Parathyroid adenoma (tissue), 2 donors: ENCODE results near the gene SYNDIG1.

Source experiments
- H2AFZ ChIP-seq: fragments of 300-600 bp; sonication (generic); one replicate; pipeline ENCODE4 v1.7.0; 2017; ENCODE audit warnings: antibody characterized with exemption, mild to moderate bottlenecking
- H3K27ac ChIP-seq: fragments of 300-600 bp; sonication (generic); one replicate; pipeline ENCODE4 v1.7.0; 2017
- H3K27me3 ChIP-seq: fragments of 300-600 bp; sonication (generic); one replicate; pipeline ENCODE4 v1.7.0; 2017; ENCODE audit warnings: low read length; ENCODE audit not compliant: control insufficient read depth, insufficient read depth
- H3K36me3 ChIP-seq: fragments of 300-600 bp; sonication (generic); one replicate; pipeline ENCODE4 v1.7.0; 2017; ENCODE audit warnings: low read length; ENCODE audit not compliant: control insufficient read depth, insufficient read depth
- H3K4me1 ChIP-seq: fragments of 300-600 bp; sonication (generic); one replicate; pipeline ENCODE4 v1.7.0; 2017; ENCODE audit warnings: control low read depth
- H3K4me2 ChIP-seq: fragments of 300-600 bp; sonication (generic); one replicate; pipeline ENCODE4 v1.7.0; 2017; ENCODE audit warnings: low read length
- H3K4me3 ChIP-seq: fragments of 300-600 bp; sonication (generic); one replicate; pipeline ENCODE4 v1.7.0; 2017; ENCODE audit warnings: low read depth, low read length
- H3K79me2 ChIP-seq: fragments of 300-600 bp; sonication (generic); one replicate; pipeline ENCODE4 v1.7.0; 2017; ENCODE audit warnings: control low read depth
- H3K9ac ChIP-seq: fragments of 300-600 bp; sonication (generic); one replicate; pipeline ENCODE4 v1.7.0; 2017; ENCODE audit warnings: mild to moderate bottlenecking
- H3K9me3 ChIP-seq: fragments of 300-600 bp; sonication (generic); one replicate; pipeline ENCODE4 v1.7.0; 2017; ENCODE audit warnings: low read length; ENCODE audit not compliant: control insufficient read depth
- CTCF ChIP-seq: fragments of 300-600 bp; sonication (generic); IDR thresholded peaks from one replicate; pipeline ENCODE4 v1.7.0; 2017; ENCODE audit warnings: antibody characterized with exemption, mild to moderate bottlenecking
- donor health status: primary hyperparathyroidism.

Gene SYNDIG1

GRCh38 chr20:24629668-24630067, 160.2 kb downstream of the SYNDIG1 start:
- peak overlapping the region; percentile 54 for H2AFZ ChIP-seq
- peak overlapping the region; percentile 40 for H3K27ac ChIP-seq
- no peaks in the 10 kb centered on the region for H3K36me3 ChIP-seq
- no peaks in the 10 kb centered on the region for H3K9me3 ChIP-seq
- H3K9ac ChIP-seq: no peak overlapping the region
- H3K27me3 ChIP-seq: no peaks in the 10 kb centered on the region
- peaks cover 27% of the 10 kb centered on the region for H3K4me1 ChIP-seq
- peak overlapping the region; percentile 11 for H3K4me2 ChIP-seq
- no peak overlapping the region for H3K4me3 ChIP-seq
- H3K79me2 ChIP-seq: no peaks in the 10 kb centered on the region
- no peak for TF ChIP-seq CTCF

- no peak for TF ChIP-seq CTCF
- H3K9me3 ChIP-seq: no peaks in the 10 kb centered on the region
- H3K9ac ChIP-seq: no peak overlapping the region
- H3K4me1 ChIP-seq: peaks cover 27% of the 10 kb centered on the region
- no peak overlapping the region for H3K27ac ChIP-seq
- H3K4me3 ChIP-seq: no peak overlapping the region
- peak overlapping the region; percentile 35 for H2AFZ ChIP-seq
- no peak overlapping the region for H3K4me2 ChIP-seq
- H3K36me3 ChIP-seq: no peaks in the 10 kb centered on the region
- no peaks in the 10 kb centered on the region for H3K79me2 ChIP-seq
- no peaks in the 10 kb centered on the region for H3K27me3 ChIP-seq
These were observed 161.2 kb downstream of the SYNDIG1 start for GRCh38 chr20:24630486-24631172.

GRCh38 chr20:24631173-24631505, 161.7 kb downstream of the SYNDIG1 start:
- no peak overlapping the region for H3K27ac ChIP-seq

GRCh38 chr20:24632581-24632980, 163.2 kb downstream of the SYNDIG1 start:
- no peaks in the 10 kb centered on the region for H3K79me2 ChIP-seq

More at GRCh38 chr20:24631173-24631505, 161.7 kb downstream of the SYNDIG1 start:
- Histone ChIP-seq H2AFZ (peak overlapping the region; percentile 35), H3K4me3 (no peak overlapping the region), H3K36me3 (no peaks in the 10 kb centered on the region), H3K4me2 (no peak overlapping the region), H3K79me2 (no peaks in the 10 kb centered on the region), H3K9ac (no peak overlapping the region), H3K27me3 (no peaks in the 10 kb centered on the region), H3K4me1 (peaks cover 27% of the 10 kb centered on the region), H3K9me3 (no peaks in the 10 kb centered on the region)
- TF ChIP-seq CTCF: no peak

More at GRCh38 chr20:24632581-24632980, 163.2 kb downstream of the SYNDIG1 start:
- Histone ChIP-seq H3K9ac (no peak overlapping the region), H2AFZ (no peak overlapping the region), H3K27ac (no peak overlapping the region), H3K4me2 (no peak overlapping the region), H3K9me3 (no peaks in the 10 kb centered on the region), H3K4me1 (peaks cover 27% of the 10 kb centered on the region), H3K36me3 (no peaks in the 10 kb centered on the region), H3K4me3 (no peak overlapping the region), H3K27me3 (no peaks in the 10 kb centered on the region)
- TF ChIP-seq CTCF: no peak
